ENCODE results near the gene ARHGAP10.

DNA sequence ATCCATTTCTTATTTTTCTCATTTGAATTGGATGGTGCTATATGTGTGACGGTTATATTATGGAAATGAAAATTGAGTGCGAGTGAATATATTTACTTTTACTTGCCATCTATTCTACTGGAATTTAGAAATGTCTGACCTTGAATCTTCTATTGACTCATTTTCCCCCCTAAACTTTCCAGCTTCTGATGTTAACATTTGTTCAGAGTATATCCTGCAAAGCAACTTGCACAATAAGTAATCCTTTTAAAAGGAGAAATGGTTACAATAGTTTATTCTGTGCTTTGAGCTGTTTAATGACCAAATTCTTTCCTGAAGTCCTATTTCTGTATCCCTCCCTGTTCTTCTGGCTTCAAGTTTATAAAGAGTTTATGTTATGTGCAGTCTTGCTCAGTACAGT lies 116.7 kb downstream of the ARHGAP10 start:
- TF ChIP-seq, protein P1, sequence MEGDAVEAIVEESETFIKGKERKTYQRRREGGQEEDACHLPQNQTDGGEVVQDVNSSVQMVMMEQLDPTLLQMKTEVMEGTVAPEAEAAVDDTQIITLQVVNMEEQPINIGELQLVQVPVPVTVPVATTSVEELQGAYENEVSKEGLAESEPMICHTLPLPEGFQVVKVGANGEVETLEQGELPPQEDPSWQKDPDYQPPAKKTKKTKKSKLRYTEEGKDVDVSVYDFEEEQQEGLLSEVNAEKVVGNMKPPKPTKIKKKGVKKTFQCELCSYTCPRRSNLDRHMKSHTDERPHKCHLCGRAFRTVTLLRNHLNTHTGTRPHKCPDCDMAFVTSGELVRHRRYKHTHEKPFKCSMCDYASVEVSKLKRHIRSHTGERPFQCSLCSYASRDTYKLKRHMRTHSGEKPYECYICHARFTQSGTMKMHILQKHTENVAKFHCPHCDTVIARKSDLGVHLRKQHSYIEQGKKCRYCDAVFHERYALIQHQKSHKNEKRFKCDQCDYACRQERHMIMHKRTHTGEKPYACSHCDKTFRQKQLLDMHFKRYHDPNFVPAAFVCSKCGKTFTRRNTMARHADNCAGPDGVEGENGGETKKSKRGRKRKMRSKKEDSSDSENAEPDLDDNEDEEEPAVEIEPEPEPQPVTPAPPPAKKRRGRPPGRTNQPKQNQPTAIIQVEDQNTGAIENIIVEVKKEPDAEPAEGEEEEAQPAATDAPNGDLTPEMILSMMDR (IDR thresholded peaks at IDR 0.05): no peak
- no peak for TF ChIP-seq EZH2 (IDR thresholded peaks at IDR 0.05)
- no peak for TF ChIP-seq EZH2phosphoT487 (IDR thresholded peaks at IDR 0.05)

Measured in neural progenitor cell (in vitro differentiated cells).